Retina (tissue), 1 donor: ENCODE results near the gene GALM.
"Not testable (repeated sequence)": the region's sequence is repeated elsewhere in the genome, so short reads cannot be mapped to it uniquely, and the experiment has no call there.

Experiments used
- DNase-seq: peaks from one replicate; pipeline ENCODE4 v3.0.0-alpha.2; 2016

GALM gene

DNA sequence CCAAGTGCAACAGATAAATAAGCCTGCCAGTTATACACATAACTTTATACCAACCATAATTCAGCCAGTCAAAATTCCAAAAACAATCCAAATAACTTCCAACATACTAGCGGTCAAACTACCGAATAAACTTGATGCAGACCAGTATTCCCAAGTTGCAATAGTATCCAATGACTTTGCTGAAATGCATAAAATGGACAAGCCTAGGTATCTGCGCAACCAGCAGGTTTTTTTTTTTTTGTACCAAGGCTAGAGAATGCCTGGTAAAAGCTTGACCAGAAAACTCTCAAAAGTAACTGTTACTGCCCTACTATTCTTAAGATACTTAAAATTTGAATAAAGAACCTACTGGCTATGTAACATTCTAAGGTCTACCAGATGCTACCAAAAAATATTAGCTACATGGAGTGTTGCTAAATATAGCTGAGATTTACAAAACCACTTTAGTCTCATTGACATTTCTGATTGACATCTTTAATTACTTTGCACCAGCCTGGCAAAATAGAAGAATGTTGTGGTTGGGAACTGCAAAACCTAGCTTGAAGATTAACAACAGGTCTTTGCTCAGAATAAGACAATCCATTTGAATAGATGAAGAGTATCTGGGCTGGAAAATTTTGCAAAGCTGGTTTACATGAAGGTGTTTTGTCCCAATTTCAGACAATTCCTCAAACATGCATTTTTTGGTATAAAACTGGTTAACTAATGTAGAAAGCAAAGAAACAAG is 77.9 kb downstream of the GALM start:
- no peak for DNase-seq

GRCh38 chr2:38744399-38744780 is 78.5 kb downstream of the GALM start:
- no peak for DNase-seq

- DNase-seq = no peak
Observed at GRCh38 chr2:38745267-38745666, 79.4 kb downstream of the GALM start.

GRCh38 chr2:38747007-38747424 is 81.1 kb downstream of the GALM start:
- no peak for DNase-seq

- DNase-seq = no peak
Observed at GRCh38 chr2:38747819-38748218, 81.9 kb downstream of the GALM start.

- no peak for DNase-seq
Observed at GRCh38 chr2:38748391-38748790, 82.5 kb downstream of the GALM start.

GRCh38 chr2:38748943-38749804 is 83.3 kb downstream of the GALM start:
- no peak for DNase-seq

- DNase-seq = no peak
Observed at GRCh38 chr2:38750011-38750890, 84.3 kb downstream of the GALM start.

- DNase-seq = peak; percentile 99
Observed at GRCh38 chr2:38750891-38751595, 85.1 kb downstream of the GALM start, which contains the start of gene SRSF7. Gene SRSF7 (minus strand): TSS chr2:38751361. CDS start chr2:38751256, 105 bp downstream.

GRCh38 chr2:38751596-38752410 is 85.9 kb downstream of the GALM start:
- DNase-seq = no peak

DNA sequence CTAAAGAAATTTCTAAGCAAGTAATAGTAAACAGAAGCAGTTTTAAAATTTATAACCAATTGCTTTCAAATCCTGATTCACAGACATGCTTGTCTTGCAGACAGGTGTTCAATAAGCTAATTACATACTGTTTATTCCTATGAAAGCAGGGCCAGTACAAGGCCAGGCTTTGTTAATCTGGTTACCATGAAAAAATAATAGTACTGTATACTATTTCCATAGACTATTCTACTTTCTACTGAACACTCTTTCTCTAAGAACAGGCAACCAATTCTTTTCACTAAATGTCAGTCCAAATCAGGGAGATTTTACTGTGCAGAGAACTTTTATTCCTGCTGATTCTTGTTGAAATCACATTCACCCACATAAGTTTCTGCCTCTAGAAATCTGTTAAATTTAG is 88.1 kb downstream of the GALM start:
- DNase-seq = no peak

- no peak for DNase-seq
Observed at GRCh38 chr2:38754506-38754905, 88.6 kb downstream of the GALM start.

- not testable (repeated sequence) for DNase-seq
Observed at GRCh38 chr2:38755891-38756290, 90.0 kb downstream of the GALM start.

DNA sequence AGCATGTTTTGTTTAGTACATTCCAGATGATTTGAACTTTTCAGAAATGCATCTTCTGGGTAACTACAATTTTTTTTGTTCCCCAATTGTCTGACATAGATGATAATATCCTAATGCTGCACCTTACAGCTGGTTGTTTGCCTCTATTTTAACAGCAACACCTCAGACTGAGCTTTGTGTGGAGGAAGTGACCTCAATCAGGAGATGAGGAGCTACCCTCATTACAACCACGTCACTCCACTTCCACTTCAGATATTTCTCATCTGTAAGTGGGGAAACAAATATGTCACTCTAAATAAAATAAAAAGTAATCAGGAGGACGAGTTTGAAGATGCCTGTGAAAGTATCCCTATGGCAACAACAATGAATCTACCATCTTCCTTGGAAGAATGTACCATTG is 97.3 kb downstream of the GALM start:
- no peak for DNase-seq

GRCh38 chr2:38763728-38764127 is 97.8 kb downstream of the GALM start:
- no peak for DNase-seq

DNA sequence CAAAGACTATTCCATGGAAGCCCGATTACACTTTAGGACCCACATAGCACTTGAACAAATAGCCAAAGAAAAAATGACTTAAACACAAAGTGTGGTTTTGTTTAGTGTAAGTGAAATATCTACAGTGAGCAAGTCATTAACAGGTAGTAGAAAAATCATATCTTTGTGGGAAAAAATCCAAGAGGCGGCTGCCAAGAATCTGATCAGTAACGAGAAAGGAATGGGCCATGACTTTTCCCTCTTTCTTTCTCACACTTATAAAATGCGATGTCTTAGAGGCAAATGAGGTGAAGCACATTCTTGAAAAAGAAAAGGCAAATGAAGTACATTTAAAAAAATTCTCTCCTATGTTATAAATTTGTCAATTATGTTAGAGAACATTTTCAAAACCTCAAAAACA is 99.2 kb downstream of the GALM start:
- DNase-seq = no peak

DNA sequence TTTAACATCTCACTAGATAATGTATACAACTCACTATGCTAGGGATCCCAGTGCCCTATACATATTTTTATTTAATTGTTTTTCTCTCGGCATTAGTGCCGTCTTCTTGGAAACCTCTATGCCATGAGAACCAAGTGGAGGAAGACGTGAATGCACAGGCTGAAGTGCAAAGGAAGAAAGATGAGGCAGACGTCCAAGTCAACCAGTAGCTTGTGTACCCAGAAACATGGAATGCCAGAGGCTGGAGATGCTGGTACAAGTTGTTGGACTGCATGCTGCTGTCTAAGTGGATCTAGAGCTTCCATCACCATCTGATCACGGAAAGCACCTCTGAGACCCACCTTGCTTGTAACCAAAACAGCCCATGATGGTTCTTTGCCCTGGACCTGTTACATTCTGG is 99.6 kb downstream of the GALM start:
- no peak for DNase-seq

DNA sequence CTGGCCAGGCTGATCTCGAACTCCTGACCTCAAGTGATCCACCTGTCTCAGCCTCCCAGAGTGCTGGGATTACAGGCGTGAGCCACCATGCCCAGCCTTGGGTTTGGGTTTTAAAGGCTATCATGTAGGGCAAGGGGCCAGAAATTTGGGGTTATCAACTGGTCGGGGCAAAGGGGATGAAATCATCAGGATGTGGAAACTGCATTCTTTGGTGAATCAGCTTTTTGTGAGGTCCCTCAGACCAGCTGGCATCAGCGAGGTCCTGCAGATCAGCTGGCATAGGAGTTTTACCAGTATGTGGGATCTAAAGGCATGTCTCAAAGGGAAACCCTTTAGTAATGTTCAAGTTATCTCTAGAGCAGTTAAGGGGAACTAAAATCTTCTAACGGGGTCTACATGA is 105.7 kb downstream of the GALM start:
- no peak for DNase-seq

DNA sequence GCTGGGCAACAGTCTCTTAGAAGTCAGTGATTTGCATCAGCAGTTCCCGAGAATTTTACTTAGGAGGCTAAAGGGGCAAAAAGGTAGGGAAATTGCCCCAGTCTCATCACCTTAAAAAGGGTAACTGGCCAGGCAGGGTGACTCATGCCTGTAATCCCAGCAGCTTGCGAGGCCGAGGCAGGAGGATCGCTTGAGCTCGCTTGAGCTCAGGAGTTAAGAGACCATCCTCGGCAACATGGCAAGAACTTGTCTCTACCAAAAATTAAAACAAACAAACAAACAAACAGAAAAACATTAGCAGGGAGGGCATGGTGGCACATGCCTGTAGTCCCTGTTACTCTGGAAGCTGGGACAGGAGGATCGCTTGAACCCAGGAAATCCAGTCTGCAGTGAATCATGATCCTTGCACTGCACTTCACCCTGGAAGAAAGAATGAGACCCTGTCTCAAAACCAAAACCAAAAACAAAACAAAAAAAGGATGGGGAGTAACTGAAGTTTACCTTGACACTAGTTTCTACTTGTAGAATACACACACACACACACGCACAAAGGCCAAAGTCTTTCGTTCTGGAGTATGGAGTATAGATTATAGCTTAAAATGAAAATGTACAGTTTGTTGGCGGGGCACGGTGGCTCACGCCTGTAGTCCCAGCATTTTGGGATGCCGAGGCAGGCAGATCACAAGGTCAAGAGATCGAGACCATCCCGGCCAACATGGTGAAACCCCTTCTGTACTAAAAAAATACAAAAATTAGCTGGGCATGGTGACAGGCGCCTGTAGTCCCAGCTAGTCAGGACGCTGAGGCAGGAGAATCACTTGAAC is 109.4 kb downstream of the GALM start:
- DNase-seq = no peak

DNA sequence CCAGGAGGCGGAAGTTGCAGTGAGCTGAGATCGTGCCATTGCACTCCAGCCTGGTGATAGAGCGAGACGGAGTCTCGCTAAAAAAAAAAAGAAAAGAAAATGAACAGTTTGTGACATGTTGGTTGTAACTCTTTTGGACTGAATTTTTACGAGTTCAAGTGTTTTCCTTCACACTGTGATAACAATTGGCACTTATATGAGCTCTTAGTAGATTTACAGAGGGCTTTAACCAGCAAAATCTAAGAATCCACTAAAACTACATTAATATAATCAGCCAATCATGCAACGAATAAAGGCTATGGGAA is 110.0 kb downstream of the GALM start:
- DNase-seq = no peak

DNA sequence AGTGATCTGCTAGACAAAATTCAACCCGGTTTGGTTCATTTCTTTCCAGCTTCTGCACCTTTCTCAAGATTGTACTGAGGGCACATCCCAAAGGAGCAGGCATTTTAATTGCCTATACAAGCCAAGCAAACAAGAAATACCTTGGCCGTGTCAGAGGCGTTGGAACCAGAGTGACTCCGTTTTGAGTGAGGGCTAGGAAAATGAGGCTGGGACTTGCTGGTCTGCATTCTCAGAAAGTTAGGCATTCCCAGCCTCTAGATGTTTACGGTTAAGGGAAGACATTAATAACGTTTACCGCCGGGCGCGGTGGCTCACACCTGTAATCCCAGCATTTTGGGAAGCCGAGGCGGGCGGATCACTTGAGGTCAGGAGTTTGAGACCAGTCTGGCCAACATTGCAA is 110.6 kb downstream of the GALM start:
- DNase-seq = no peak
